ENCODE results near the gene WWOX. TPM values are rescaled to one million over a fixed set of nuclear protein-coding genes. Genes with fewer than 3 reads are reported as not detected.
A peak's percentile ranks its signal among the peaks of the same experiment; 100 is the strongest.

WWOX gene
- total and polyA plus RNA-seq, 2 of the 8 experiments (the other 6 are each of a cell fraction or from before 2014, with no cell fraction given): 5.4 to 16.7 TPM

GRCh38 chr16:78882150-78882549 is 782.7 kb downstream of the WWOX start:
- ChIA-PET CTCF (ENCODE audit: partially characterized antibody) (no interaction called here), POLR2A (ENCODE audit: partially characterized antibody) (interaction anchor here (0.7 kb wide), 1 partner anchor 127 kb away, joined by 3 read pairs; no protein-coding TSS in a partner anchor)
- Histone ChIP-seq H3K14ac (ENCODE audit: insufficient read length) (no peak overlapping the region), H3K4me3 (ENCODE audit: extremely low read depth in 1 of 4, insufficient read depth in 2 of 4, low read depth in 3 of 4, low read length in 4 of 4) (no peak overlapping the region), H3K36me3 (ENCODE audit: control insufficient read depth in 2 of 4, insufficient read depth in 4 of 4, low read length in 3 of 4) (no peaks in the 10 kb centered on the region), H2BK15ac (ENCODE audit: low read length) (no peak overlapping the region), H3K9me3 (ENCODE audit: insufficient read depth in 2 of 2, low read depth in 1 of 2, low read length in 1 of 2) (no peaks in the 10 kb centered on the region), H2AFZ (ENCODE audit: low read length) (no peak overlapping the region), H4K8ac (ENCODE audit: extremely low read depth, insufficient read depth, low read length) (no peak overlapping the region; the same call in 1 of the 2 replicates), H2BK120ac (replicated peaks; ENCODE audit: low read depth, low read length) (no peak overlapping the region), H3K79me1 (ENCODE audit: low read depth, low read length) (no peaks in the 10 kb centered on the region), H4K91ac (replicated peaks; ENCODE audit: insufficient read length, low read length) (no peak overlapping the region), H4K5ac (ENCODE audit: insufficient read length, low read depth, low read length) (no peak overlapping the region), H4K20me1 (replicated peaks in 1 of 2; ENCODE audit: control insufficient read depth in 1 of 2, insufficient read depth in 2 of 2, low read length in 2 of 2) (no peaks in the 10 kb centered on the region), H3K18ac (ENCODE audit: extremely low read depth, low read length) (no peak overlapping the region), H3K79me2 (ENCODE audit: control insufficient read depth in 1 of 2, insufficient read depth in 2 of 2, low read length in 2 of 2) (no peaks in the 10 kb centered on the region; a peak in 1 of 4 replicates), H3K23me2 (ENCODE audit: low read depth, low read length) (no peaks in the 10 kb centered on the region; the same call in 1 of the 2 replicates), H3K23ac (ENCODE audit: insufficient read length) (no peak overlapping the region), H3K4me1 (replicated peaks in 1 of 4; ENCODE audit: control insufficient read depth in 3 of 4, insufficient read depth in 4 of 4, low read length in 3 of 4) (peaks cover 0 to 9% (median 3%) of the 10 kb centered on the region in 4 experiments; a peak in 3 of 7 replicates), H3K56ac (replicated peaks; ENCODE audit: insufficient read length, low read depth, low read length) (no peak overlapping the region), H2BK12ac (ENCODE audit: low read depth, low read length) (no peak overlapping the region), H2BK5ac (ENCODE audit: low read depth, low read length) (no peak overlapping the region), H3K9ac (replicated peaks in 1 of 4; ENCODE audit: extremely low read depth in 1 of 4, low read depth in 3 of 4, low read length in 3 of 4) (no peak overlapping the region), H2BK20ac (ENCODE audit: low read length) (no peak overlapping the region), H3K27ac (ENCODE audit: low read depth, low read length) (no peak overlapping the region), H3K27me3 (replicated peaks in 1 of 4; ENCODE audit: control insufficient read depth in 3 of 4, extremely low read depth in 1 of 4, insufficient read depth in 3 of 4, low read length in 3 of 4) (no peaks in the 10 kb centered on the region), H3K4me2 (ENCODE audit: insufficient read depth in 1 of 2, low read depth in 2 of 2, low read length in 2 of 2) (no peak overlapping the region), H2AK5ac (ENCODE audit: low read depth, low read length) (no peak overlapping the region; the same call in 1 of the 2 replicates), H3K4ac (replicated peaks; ENCODE audit: insufficient read length, low read depth, low read length) (no peak overlapping the region)
- TF ChIP-seq HDAC2 (IDR thresholded peaks at IDR 0.05; ENCODE audit: borderline replicate concordance in 1 of 2, low read depth in 2 of 2, low read length in 2 of 2): peak in 1 of 2 experiments; percentile 84; a peak in 1 of 4 replicates
- TF ChIP-seq SUZ12 (IDR thresholded peaks at IDR 0.05; ENCODE audit: low read length): no peak
- TF ChIP-seq BRCA1 (IDR thresholded peaks at IDR 0.05; ENCODE audit: low read depth, low read length): no peak
- TF ChIP-seq KDM1A (IDR thresholded peaks at IDR 0.05; ENCODE audit: borderline replicate concordance, low read length): peak; percentile 95
- FAIRE-seq: no peak
- DNase-seq (ENCODE audit: low read depth in 1 of 2, low spot score in 2 of 2): no peak
- WGBS, 2 experiments (ENCODE audit: extremely low coverage in 1 of 2, insufficient coverage in 1 of 2, insufficient read length in 1 of 2, insufficient replicate concordance in 2 of 2, low coverage in 1 of 2, low lambda C conversion rate in 2 of 2, missing lambda C conversion rate in 1 of 2): 58% methylated on average over 2 of the region's 3 CpGs; no CpG with 5 or more reads in 1 of the 2 experiments

Data from H1 (cell line).